CD4-positive, alpha-beta T cell treated with Interleukin-6 at 100 ng/mL for 8 hours (primary cell): ENCODE results near the gene FBXO42.

ENCODE experiments used
- DNase-seq: peaks from one replicate; pipeline ENCODE4 v3.0.0-alpha.2; 2020; ENCODE audit warnings: mixed read lengths, low spot score

Gene FBXO42

DNA sequence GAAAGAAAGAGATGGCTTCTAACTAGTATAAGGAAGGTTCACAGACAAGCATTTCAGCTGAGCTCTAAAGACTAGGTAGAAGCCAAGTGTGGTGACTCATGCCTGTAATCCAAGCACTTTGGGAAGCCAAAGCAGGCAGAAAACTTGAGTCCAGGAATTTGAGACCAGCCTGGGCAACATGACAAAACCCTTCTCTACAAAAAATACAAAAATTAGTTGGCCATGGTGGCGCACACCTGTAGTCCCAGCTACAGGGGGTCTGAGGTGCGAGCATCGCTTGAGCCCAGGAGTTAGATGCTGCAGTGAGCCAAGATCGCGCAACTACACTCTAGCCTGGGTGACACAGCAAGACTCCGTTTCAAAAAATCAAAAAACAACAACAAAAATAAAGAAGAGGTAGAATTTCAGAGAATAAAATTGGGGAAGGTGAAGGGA is 27.8 kb downstream of the FBXO42 start:
- no peak for DNase-seq

DNA sequence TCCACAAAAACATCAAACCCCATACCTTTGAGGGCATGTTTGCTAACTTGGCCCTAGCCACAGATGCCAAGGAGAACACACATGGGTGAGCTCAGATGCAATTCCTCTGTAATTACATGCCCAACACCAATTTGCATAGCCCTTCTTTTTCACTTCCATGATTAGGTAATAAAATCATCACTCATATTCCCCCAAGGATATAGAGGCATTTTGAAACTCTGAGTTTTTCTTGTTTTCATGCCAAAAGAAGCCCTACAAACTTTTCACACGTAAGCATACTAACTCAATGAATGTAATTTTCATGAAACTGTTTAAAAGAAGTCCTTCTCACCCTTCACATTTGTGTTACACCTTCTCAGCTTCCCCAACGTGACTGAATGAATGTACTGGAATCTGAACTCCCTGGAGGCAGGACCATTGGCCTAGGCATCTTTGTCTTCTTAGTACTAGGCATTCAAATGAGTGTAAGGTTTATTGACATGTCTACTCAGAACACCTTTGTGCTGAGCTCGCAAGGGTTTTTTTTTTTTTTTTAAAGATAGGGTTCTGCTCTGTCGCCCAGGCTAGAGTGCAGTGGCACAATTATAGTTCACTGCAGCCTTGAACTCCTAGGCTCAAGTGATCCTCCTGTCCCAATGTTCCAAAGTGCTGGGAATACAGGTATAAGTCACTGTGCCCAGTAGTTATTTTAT is 31.0 kb downstream of the FBXO42 start:
- no peak for DNase-seq

- no peak for DNase-seq
Observed at GRCh38 chr1:16318555-16318954, 33.7 kb downstream of the FBXO42 start.

- no peak for DNase-seq
Observed at GRCh38 chr1:16315437-16315836, 36.8 kb downstream of the FBXO42 start.

DNA sequence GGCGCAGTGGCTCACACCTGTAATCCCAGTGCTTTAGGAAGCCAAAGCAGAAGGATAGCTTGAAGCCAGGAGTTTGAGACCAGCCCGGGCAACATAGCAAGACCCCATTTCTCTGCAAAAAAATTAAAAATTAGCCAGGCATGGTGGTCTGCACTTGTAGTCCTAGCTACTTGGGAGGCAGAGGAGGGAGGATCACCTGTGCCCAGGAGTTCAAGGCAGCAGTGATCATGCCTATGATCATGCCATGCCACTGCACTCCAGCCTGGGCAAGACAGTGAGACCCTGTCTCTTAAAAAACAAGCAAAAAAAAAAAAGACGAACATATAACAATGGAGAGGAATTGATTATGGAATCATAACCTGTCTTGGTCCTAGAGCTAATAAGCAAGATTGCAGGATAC is 45.1 kb downstream of the FBXO42 start:
- no peak for DNase-seq

DNA sequence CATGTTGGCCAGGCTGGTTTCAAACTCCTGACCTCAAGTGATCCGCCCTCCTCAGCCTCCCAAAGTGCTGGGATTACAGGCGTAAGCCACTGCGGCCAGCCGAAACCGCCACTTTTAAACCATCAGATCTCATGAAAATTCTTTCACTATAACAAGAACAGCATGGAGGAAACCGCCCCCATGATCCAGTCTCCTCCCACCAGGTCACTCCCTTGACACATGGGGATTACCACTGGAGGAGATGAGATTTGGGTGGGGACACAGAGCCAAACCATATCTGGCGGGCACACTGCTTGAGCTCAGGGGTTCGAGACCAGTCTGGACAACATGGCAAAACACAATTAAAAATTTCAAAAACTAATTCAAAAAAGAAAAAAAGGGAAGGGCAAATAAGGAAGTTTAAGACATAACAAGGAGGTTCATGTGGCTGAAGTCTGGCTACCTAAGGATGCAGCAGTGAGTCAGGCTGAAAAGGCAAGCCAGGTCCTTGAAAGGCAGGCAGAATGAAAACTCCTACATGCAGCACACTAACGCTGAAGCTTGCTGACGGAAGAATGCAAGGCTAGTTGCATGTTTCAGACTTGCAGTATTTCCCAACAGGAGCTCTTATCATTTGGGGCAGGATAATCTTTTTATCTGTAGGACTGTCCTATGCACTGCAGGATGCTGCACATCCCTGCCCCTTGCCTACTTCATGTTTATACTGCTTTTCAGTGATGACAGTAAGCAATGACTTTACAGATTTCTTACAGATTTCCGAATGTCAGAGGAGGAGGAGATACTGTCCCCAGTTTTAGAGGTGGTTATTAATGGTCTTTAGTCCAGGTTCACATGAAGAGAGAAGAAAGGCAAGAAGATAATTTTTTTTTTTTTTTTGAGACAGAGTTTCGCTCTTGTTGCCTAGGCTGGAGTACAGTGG is 49.3 kb downstream of the FBXO42 start:
- DNase-seq, result no peak

GRCh38 chr1:16300436-16300835 is 51.8 kb downstream of the FBXO42 start:
- no peak for DNase-seq

DNA sequence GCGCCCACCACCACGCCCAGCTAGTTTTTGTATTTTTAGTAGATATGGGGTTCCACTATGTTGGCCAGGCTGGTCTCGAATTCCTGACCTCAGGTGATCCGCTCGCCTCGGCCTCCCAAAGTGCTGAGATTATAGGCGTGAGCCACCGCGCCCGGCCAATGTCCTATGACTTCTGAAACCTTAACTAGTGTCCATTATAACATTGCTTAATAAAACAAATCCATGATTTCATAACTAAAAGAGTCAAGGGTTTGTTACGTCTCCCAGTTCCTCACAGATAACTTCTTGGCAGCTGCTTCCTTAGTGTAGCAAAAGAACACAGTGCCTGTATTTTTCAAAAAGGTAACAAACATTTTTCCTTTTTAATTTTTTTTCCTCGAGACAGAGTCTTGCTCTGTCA is 53.6 kb downstream of the FBXO42 start:
- no peak for DNase-seq

GRCh38 chr1:16296643-16297042 is 55.6 kb downstream of the FBXO42 start:
- no peak for DNase-seq

- no peak for DNase-seq
Observed at GRCh38 chr1:16294219-16295212, 57.8 kb downstream of the FBXO42 start.

DNA sequence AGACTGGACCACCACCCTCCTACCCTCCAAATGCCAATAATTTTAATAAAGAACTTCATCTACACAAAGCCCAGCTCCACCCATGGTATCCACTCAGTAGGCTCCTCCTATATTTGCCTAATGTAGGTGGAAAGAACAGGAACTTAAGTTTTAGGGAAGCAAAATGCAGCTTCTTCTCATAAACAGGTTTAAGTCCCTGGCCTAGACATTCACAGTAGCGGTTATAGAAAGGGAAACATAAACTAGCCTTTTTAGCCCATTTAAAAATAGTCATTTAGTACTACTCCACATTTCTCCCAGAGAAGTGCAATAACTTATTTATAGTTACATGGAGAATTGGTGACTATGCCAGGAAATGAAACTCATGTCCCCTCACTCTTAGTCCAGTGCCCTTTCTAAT is 58.7 kb downstream of the FBXO42 start:
- DNase-seq, result no peak

GRCh38 chr1:16292739-16293138 is 59.5 kb downstream of the FBXO42 start:
- no peak for DNase-seq

DNA sequence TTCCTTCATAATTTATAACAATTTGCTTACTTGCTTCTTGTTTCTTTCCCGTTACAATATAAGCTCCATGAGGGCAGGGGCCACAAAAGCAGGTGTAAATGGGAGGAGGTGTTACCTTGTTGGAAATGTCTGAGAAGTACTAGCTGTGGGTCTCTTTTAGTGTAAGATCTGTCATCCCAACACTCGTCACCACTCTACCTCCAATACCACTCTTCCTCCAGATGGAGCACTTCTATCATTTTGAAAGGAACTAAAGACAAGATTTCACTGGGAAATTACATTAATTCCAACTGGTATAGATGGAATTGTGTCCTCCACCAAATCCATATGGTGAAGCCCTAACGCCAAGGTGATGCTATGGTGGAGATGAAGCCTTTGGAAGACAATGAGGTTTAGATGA is 62.3 kb downstream of the FBXO42 start:
- no peak for DNase-seq

DNA sequence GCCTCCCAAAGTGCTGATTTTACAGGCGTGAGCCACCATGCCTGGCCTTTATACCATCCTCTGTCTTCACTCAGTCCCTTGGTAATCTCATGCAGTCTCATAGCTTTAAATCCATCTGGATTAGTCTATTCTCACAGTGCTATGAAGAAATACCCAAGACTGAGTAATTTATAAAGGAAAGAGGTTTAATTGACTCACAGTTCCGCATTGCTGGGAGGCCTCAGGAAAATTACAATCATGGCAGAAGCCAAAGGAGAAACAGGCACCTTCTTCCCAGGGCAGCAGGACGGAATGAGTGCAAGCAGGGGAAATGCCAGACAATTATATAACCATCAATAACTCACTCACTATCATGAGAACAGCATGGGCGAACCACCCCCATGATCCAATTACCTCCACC is 66.2 kb downstream of the FBXO42 start:
- DNase-seq, result no peak

- no peak for DNase-seq
Observed at GRCh38 chr1:16281765-16282164, 70.5 kb downstream of the FBXO42 start.

- DNase-seq, result no peak
Observed at GRCh38 chr1:16279186-16279585, 73.1 kb downstream of the FBXO42 start.

GRCh38 chr1:16276302-16277030 is 75.8 kb downstream of the FBXO42 start:
- no peak for DNase-seq

DNA sequence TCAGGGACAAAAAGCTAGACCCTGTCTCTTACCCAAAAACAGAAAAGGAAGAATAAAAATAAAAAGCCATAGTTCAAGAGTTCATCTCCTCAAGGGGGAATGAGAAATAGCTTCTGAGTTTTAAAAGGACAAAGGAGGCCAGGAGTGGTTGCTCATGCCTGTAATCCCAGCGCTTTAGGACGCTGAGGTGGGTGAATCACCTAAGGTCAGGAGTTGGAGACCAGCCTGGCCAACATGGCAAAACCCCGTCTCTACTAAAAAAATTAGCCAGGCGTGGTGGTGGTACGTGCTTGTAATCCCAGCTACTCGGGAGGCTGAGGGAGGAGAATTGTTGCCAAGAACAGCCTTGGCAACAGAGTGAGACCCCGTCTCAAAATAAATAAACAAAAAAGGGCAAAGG is 76.7 kb downstream of the FBXO42 start:
- no peak for DNase-seq

- no peak for DNase-seq
Observed at GRCh38 chr1:16267690-16268180, 84.5 kb downstream of the FBXO42 start.

DNA sequence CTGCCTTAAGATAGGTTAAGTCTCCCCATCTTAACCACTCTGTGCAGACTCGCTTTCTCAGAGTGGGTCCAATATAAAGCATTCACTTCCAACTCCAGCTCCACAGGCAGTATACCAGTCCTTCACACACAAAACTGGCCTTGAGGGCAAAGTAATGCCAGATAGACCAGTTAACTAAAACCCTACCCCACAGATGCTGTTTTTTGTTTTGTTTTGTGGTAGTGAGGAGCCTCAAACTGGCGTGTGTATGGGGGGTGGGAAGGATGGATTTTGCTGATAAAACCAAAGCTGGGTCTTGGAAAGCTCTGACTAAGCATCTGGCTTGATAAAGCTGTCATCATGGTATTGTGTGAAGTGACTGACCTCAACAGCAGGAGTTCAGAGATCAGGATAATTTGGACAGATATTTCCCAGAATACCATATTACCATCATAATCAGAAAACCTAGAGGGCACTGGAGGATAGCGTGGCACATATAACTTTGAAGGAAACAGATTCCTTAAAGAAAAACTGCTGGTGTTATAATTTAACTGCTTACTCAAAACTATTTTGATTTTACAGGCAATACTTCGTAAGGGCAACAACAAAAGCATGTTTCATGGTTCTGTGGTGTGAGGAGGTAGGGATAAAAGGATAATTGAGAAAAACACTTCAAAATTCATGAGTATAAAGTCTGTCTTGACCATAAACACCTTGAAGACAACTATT is 85.7 kb downstream of the FBXO42 start:
- DNase-seq, result no peak

GRCh38 chr1:16262067-16262466 is 90.2 kb downstream of the FBXO42 start:
- no peak for DNase-seq
